Erythroblast (primary cell): ENCODE measurements around the gene STAM2.

Experiments used
- GATA1 ChIP-seq: IDR thresholded peaks from 2 replicates; pipeline ENCODE4 v1.6.1; 2011; ENCODE audit warnings: low read depth, mild to moderate bottlenecking, control low read depth, low read length, moderate library complexity
- POLR2A ChIP-seq: IDR thresholded peaks from 2 replicates; pipeline ENCODE4 v1.6.1; 2011; ENCODE audit warnings: mild to moderate bottlenecking, low read length

DNA sequence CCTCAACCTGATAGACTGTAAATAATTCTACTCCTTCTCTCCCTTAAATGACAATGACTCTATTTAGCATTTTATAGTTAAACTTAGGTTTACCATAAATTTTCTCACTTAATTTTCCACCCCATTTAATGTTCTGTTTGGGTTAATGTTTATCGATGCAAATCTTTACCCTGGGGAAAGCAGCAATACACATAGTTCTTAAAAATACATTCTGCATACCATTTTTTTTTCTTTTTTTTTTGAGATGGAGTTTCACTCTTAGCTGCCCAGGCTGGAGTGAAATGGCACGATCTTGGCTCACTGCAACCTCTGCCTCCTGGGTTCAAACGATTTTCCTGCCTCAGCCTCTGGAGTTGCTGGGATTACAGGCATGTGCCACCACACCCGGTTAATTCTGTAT lies 14.0 kb downstream of the STAM2 start:
- TF ChIP-seq POLR2A, result no peak
- TF ChIP-seq GATA1, result no peak
